ELR (cell line): Measurements from ENCODE around the gene MOB1A.
A peak's percentile ranks its signal among the peaks of the same experiment; 100 is the strongest.
"Not testable (repeated sequence)": the region's sequence is repeated elsewhere in the genome, so short reads cannot be mapped to it uniquely, and the experiment has no call there.

ENCODE experiments used
- DNase-seq: peaks from one replicate; pipeline ENCODE4 v3.0.0-alpha.2; 2015; ENCODE audit warnings: low read depth

The MOB1A gene

GRCh38 chr2:74178211-74179062 lies at the start of gene MOB1A:
Gene MOB1A, minus strand, starts transcription at chr2:74178879. Its CDS starts 205 bp downstream, at chr2:74178674.
- peak; percentile 100 for DNase-seq

GRCh38 chr2:74227646-74228045 lies 49.0 kb upstream of the MOB1A start:
- DNase-seq = no peak

GRCh38 chr2:74226648-74227213 lies 48.1 kb upstream of the MOB1A start:
- DNase-seq = no peak

- no peak for DNase-seq
Measured at GRCh38 chr2:74225698-74226459, 47.2 kb upstream of the MOB1A start.

- DNase-seq = peak; percentile 48
Measured at GRCh38 chr2:74223941-74224770, 45.5 kb upstream of the MOB1A start.

- no peak for DNase-seq
Measured at GRCh38 chr2:74222300-74222650, 43.6 kb upstream of the MOB1A start.

GRCh38 chr2:74221604-74222299 lies 43.1 kb upstream of the MOB1A start:
- DNase-seq = no peak

- no peak for DNase-seq
Measured at GRCh38 chr2:74221091-74221490, 42.4 kb upstream of the MOB1A start.

GRCh38 chr2:74219846-74220486 lies 41.3 kb upstream of the MOB1A start:
- DNase-seq = no peak

GRCh38 chr2:74216642-74217041 lies 38.0 kb upstream of the MOB1A start:
- no peak for DNase-seq

GRCh38 chr2:74215771-74216170 lies 37.1 kb upstream of the MOB1A start:
- DNase-seq = not testable (repeated sequence)

GRCh38 chr2:74212702-74213410 lies 34.2 kb upstream of the MOB1A start:
- no peak for DNase-seq

GRCh38 chr2:74206180-74206688 lies 27.6 kb upstream of the MOB1A start:
- DNase-seq = peak; percentile 75

GRCh38 chr2:74205596-74205995 lies 26.9 kb upstream of the MOB1A start:
- no peak for DNase-seq

- no peak for DNase-seq
Measured at GRCh38 chr2:74205113-74205512, 26.4 kb upstream of the MOB1A start.

GRCh38 chr2:74204436-74204835 lies 25.8 kb upstream of the MOB1A start:
- DNase-seq = no peak

- DNase-seq = peak; percentile 49
Measured at GRCh38 chr2:74201596-74201995, 22.9 kb upstream of the MOB1A start.

- no peak for DNase-seq
Measured at GRCh38 chr2:74201196-74201595, 22.5 kb upstream of the MOB1A start.

GRCh38 chr2:74199871-74200305 lies 21.2 kb upstream of the MOB1A start:
- no peak for DNase-seq

GRCh38 chr2:74199275-74199701 lies 20.6 kb upstream of the MOB1A start:
- DNase-seq = no peak
